GM18502 (cell line): ENCODE measurements around the gene RCAN2.

Experiments used
- ATAC-seq: cut with Tn5 transposase; IDR thresholded peaks from one replicate; pipeline ENCODE4 v1.9.1; 2021; ENCODE audit warnings: mild to moderate bottlenecking; ENCODE audit not compliant: unreplicated experiment, poor library complexity

Gene RCAN2

DNA sequence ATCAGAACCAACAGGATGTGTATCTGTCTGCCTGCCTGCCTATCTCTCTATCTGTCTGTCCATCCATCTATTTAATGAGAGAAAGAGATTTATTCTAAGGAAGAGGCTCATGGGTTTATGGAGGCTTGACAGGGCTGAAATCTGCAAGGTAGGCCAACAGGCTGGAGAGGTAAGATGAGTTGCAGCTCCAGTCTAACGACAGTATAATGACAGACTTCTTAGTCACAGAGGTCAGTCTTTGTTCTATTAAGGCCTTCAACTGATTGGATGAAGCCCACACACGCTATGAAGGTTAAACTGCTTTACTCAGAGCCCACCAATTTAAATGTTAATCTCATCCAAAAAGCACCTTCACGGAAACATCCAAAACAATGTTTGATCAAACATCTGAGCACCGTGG is 220.1 kb downstream of the RCAN2 start:
- ATAC-seq: no peak

DNA sequence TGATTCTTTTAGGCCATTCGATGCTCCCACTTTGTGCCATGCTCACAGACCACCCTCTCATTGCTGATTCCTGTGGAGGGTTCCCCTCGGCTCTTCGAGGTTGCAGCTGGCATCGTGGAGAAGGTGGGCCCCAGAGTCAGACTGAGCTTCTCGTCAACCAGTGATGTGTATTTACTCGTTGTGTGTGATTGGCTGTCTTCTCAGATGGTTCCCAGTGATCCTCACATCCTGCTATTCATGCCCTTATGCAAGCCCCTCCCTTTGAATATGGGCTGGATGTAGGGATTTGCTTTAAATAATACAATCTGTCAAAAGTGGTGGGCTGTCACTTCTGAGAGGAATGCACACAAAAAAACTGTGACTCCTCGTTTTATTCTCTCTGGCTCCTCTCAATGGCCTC is 220.9 kb downstream of the RCAN2 start:
- no peak for ATAC-seq

DNA sequence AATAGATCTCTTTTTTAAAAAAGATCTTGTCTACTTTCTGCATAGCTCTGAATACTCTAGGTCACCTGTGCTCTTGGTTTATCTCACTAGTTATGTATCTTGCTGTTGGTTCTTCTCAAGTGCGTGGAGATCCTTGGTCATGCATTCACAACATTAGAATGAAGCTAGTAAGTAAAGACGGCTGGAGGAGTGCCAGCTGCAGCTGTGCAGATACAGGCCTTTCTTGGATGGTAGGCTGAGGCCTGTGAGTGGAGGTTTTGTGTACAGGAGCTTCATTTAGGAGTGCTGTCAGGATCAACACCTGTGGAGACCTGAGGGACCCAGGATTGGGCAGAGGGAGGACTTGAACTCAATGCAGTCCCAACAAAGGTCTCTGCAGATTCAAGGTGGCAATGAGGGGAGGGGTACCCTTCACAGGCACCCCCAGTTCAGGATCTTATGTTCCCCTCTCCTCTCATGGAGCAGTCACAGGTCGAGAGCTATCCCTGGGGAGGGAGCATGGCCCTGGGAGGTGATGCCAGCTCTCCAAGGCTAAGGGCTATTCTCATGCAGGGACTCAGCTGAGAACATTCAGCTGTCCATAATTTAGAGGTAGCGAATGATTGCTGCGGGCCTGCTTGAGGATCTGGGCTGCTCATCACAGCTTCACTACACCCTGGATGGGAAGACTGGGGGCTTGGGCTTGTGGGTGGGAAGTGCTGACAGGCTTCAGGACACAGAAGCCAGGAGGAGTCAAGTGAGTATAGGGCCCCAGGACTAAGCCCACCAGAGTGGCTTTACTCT is 221.6 kb downstream of the RCAN2 start:
- ATAC-seq: no peak

GRCh38 chr6:46267515-46267914 is 223.7 kb downstream of the RCAN2 start:
- ATAC-seq: no peak

- ATAC-seq: no peak
Observed at GRCh38 chr6:46265373-46265772, 225.9 kb downstream of the RCAN2 start.

GRCh38 chr6:46263707-46264086 is 227.6 kb downstream of the RCAN2 start:
- no peak for ATAC-seq

DNA sequence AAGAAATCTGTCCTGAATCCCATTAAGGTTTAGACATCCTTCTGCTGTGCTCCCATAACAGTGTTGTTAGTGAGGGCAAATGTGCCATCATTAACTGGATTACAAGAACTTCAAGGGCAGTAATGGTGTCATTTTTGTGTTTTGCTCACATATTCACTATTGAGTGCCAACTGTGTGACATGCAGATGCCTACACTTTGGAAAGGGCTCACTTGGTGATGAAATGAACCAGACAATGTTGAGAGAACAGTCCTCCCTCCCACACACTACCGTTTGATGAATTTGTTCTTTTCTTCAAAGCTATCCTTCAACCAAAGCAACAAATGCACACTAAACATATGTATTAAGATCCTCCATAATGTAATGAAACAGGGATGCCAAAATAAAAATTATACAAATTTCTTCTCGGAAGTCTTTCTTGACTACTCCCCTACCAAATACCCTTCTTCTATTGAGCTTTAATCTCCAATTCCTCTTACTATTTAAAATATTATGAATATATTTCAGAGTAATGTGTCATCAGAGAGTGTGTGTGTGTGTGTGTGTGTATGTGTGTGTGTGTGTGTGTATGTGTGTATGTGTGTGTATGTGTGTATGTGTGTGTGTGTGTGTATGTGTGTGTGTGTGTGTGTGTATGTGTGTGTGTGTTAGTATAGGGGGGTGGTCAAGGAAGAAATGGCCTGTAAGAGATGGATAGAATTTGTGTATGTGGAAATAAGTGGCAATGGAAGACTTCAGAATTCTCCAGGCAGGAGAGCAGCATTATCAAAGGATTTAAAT is 228.1 kb downstream of the RCAN2 start:
- no peak for ATAC-seq

GRCh38 chr6:46258249-46258648 is 233.0 kb downstream of the RCAN2 start:
- no peak for ATAC-seq

GRCh38 chr6:46255528-46255927 is 235.7 kb downstream of the RCAN2 start:
- no peak for ATAC-seq

DNA sequence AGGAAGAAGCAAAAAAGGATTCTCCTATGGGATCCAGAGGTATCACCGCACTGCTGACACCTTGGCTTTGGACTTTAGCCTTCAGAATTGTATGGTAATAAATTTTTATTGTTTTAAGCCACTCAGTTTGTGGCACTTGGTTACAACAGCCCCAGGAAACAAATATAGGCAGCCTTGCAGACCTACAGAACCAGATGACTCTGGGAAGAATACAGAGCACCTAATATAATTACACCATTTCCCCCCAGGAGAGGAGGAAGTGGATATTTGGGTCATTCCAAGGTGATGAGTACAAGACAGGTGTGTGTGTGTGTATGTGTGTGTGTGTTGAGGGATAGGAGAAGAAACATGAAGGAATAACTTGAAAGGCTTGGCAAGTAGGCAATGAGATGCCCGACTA is 236.3 kb downstream of the RCAN2 start:
- ATAC-seq: no peak

- ATAC-seq: no peak
Observed at GRCh38 chr6:46254331-46254730, 236.9 kb downstream of the RCAN2 start.

GRCh38 chr6:46251583-46252339 is 239.5 kb downstream of the RCAN2 start:
- no peak for ATAC-seq

DNA sequence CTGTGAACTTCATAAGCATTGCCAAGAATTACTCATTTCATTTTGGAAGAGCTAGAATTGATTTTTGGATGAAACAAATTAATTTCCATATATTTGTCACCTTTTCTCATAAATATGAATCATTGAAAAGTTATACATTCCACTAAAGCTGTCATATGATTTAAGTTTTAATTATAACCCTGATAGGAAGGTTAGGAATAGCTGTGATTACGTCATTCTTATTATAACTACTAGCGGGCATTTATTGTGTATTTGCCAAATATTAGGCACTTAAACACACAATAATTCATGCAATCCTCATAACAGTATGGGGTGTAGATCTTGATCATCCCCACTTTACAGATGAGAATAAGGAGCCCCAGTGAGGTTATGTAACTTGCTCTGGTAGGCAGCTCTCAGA is 243.1 kb downstream of the RCAN2 start:
- no peak for ATAC-seq

DNA sequence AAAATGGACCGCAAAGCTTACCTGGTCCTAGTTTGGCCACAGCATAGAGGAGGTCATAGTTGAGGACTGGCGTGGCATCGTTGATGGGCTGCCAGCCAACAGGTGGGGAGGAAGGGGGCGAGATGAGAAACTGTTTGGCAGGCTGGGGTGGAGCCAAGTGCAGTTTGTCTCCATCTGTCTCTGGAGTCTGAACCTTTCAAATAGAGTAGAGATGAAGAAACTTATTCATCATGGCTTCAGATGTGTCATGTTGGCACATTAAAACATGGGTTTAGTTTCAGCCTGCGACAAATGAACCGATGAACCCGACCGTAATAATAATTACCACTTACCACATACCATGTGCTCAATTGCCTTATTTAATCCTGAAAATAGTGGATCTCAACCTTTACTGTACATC is 244.5 kb downstream of the RCAN2 start:
- no peak for ATAC-seq

DNA sequence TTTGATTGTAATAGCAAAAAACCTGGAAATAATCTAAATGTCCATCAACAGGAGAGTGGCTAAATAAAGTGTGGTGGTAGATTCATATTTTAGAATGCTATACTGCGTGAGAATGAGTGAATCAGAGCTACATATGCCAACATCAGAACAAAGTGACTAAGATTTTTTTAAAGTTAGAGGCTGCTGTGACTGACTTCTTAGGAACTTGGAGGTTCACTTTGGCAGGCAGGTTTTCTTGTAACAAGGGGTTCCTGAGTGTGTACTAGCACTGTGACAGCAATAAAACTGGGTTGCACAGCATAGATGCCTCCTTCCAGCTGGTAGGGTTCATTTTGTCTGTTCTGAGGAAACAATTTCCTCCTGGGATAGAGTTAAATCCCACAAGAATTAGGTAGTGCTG is 245.2 kb downstream of the RCAN2 start:
- no peak for ATAC-seq

GRCh38 chr6:46244670-46245069 is 246.6 kb downstream of the RCAN2 start:
- no peak for ATAC-seq

- no peak for ATAC-seq
Observed at GRCh38 chr6:46243754-46244153, 247.5 kb downstream of the RCAN2 start.

- no peak for ATAC-seq
Observed at GRCh38 chr6:46242921-46243320, 248.3 kb downstream of the RCAN2 start.

GRCh38 chr6:46240866-46241565 is 250.2 kb downstream of the RCAN2 start:
- ATAC-seq: no peak

- no peak for ATAC-seq
Observed at GRCh38 chr6:46236752-46237151, 254.5 kb downstream of the RCAN2 start.

- ATAC-seq: no peak
Observed at GRCh38 chr6:46235242-46235641, 256.0 kb downstream of the RCAN2 start.
